Sigmoid colon (tissue), 4 donors: ENCODE data around the gene ATG2A.

Source experiments
- EP300 ChIP-seq, 4 donors: sonication (generic); formaldehyde crosslinking; IDR thresholded peaks; one replicate each; pipeline ENCODE4 v1.6.1; 2017; ENCODE audit warnings: antibody characterized with exemption in 4 of 4
- POLR2A ChIP-seq, 2 donors: fragments of 450-650 bp; IDR thresholded peaks; one replicate each; pipeline ENCODE4 v1.6.1; 2016; ENCODE audit warnings: antibody characterized with exemption in 2 of 2, mild to moderate bottlenecking in 2 of 2, moderate library complexity in 2 of 2
- POLR2AphosphoS5 ChIP-seq, 4 donors: sonication (generic); formaldehyde crosslinking; IDR thresholded peaks; one replicate each; pipeline ENCODE4 v1.6.1; 2017; ENCODE audit warnings: antibody characterized with exemption in 4 of 4
- TF ChIP-seq, protein P1 (sequence below), 4 experiments: fragments of 450-650 bp in 3 of 4; fragments of 200-600 bp in 1 of 4; IDR thresholded peaks; one replicate each; pipeline ENCODE4 v1.5.1; 2016 to 2019; ENCODE audit warnings: antibody characterized with exemption in 4 of 4, mild to moderate bottlenecking in 3 of 4, moderate library complexity in 2 of 4

DNA sequence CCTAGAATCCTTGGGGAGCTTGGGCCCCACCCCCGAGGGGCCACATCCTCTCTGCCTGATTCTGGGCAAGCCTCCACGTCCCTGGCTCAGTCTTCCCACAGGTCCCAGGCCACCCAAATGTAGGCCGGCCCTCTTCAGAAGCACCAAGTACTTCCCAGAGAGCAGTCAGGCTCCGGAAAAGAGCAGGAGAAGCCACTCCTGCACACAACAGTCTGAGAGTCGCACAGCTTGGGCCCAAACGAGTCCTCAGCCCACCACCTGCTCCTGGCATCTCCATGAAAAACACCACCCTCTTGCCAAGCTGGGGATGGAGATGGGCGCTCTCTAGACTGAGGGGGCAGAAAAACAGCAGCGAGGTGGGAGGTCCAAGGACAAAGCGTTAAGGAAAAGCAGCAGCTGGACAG is 54.0 kb downstream of the ATG2A start:
- TF ChIP-seq, protein P1, sequence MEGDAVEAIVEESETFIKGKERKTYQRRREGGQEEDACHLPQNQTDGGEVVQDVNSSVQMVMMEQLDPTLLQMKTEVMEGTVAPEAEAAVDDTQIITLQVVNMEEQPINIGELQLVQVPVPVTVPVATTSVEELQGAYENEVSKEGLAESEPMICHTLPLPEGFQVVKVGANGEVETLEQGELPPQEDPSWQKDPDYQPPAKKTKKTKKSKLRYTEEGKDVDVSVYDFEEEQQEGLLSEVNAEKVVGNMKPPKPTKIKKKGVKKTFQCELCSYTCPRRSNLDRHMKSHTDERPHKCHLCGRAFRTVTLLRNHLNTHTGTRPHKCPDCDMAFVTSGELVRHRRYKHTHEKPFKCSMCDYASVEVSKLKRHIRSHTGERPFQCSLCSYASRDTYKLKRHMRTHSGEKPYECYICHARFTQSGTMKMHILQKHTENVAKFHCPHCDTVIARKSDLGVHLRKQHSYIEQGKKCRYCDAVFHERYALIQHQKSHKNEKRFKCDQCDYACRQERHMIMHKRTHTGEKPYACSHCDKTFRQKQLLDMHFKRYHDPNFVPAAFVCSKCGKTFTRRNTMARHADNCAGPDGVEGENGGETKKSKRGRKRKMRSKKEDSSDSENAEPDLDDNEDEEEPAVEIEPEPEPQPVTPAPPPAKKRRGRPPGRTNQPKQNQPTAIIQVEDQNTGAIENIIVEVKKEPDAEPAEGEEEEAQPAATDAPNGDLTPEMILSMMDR (IDR thresholded peaks at IDR 0.05): no peak
- TF ChIP-seq EP300 (IDR thresholded peaks at IDR 0.05) (no peak), POLR2A (IDR thresholded peaks at IDR 0.05) (no peak), POLR2AphosphoS5 (IDR thresholded peaks at IDR 0.05) (no peak)
